ENCODE measurements around the gene KANSL1. TPM values are rescaled to one million over a fixed set of nuclear protein-coding genes. Genes with fewer than 3 reads are reported as not detected.

KANSL1 gene
- total and polyA plus RNA-seq, 10 of the 15 experiments (the other 5 are each of a cell fraction or from before 2014, with no cell fraction given): 4.7 to 60.6 (median 28.0) TPM

GRCh38 chr17:46020998-46021397, 172.2 kb downstream of the KANSL1 start:
- H3K27ac ChIP-seq (ENCODE audit: control insufficient read depth, insufficient read depth): no peak overlapping the region

More at GRCh38 chr17:46020998-46021397, 172.2 kb downstream of the KANSL1 start:
- FAIRE-seq: no peak
- no peak overlapping the region for H2AFZ ChIP-seq (ENCODE audit: control insufficient read depth, low read depth, low read length)
- peaks cover 15% of the 10 kb centered on the region for H3K4me1 ChIP-seq (ENCODE audit: control insufficient read depth, insufficient read depth, low read length)
- DNase-seq (ENCODE audit: low read depth, low spot score): no peak
- intact Hi-C loops (cut with micrococcal nuclease; ENCODE audit: unreplicated experiment) (no loop called here), in situ Hi-C loops (cut with MboI) (no loop called here)
- no peaks in the 10 kb centered on the region for H3K36me3 ChIP-seq (ENCODE audit: control insufficient read depth in 2 of 2, insufficient read depth in 2 of 2, low read length in 1 of 2)
- H3K9me3 ChIP-seq (replicated peaks; ENCODE audit: control insufficient read depth, insufficient read depth, low read length): no peaks in the 10 kb centered on the region
- RAD21 ChIA-PET (ENCODE audit: unreplicated experiment): interaction anchor here (0.7 to 1.3 kb wide), 3 partner anchors 13 to 166 kb away, joined by 3 read pairs; no protein-coding TSS in a partner anchor
- SMC1A ChIA-PET (ENCODE audit: uncharacterized antibody, unreplicated experiment): interaction anchor here (0.9 to 2.2 kb wide), 4 partner anchors 13 to 185 kb away, joined by 3 to 9 read pairs (median 3); partner anchors contain the start of gene KANSL1
- TF ChIP-seq EZH2 (IDR thresholded peaks at IDR 0.05; ENCODE audit: borderline replicate concordance, control insufficient read depth, low read depth, low read length): no peak
- TF ChIP-seq TARDBP (IDR thresholded peaks at IDR 0.05; ENCODE audit: borderline replicate concordance): no peak
- TF ChIP-seq NFYA (IDR thresholded peaks at IDR 0.05; ENCODE audit: borderline replicate concordance, low read depth, low read length): no peak
- TF ChIP-seq CUX1 (IDR thresholded peaks at IDR 0.05; ENCODE audit: insufficient replicate concordance, low read depth, low read length): no peak
- no peak for TF ChIP-seq NKRF (conservative IDR thresholded peaks at IDR 0.05)
- TF ChIP-seq BACH1 (IDR thresholded peaks at IDR 0.05; ENCODE audit: borderline replicate concordance): no peak
- no peak for TF ChIP-seq ZBTB11 (CRISPR knock-in tag; IDR thresholded peaks at IDR 0.05)
- no peak for TF ChIP-seq RBBP5 (conservative IDR thresholded peaks at IDR 0.05)
- no peak for TF ChIP-seq IRF4 (IDR thresholded peaks at IDR 0.05; ENCODE audit: low read depth, low read length)
- no peak overlapping the region for H3K4me2 ChIP-seq (ENCODE audit: control insufficient read depth, insufficient read depth)
- CTCF ChIA-PET: interaction anchor here (0.6 to 1.8 kb wide), 4 partner anchors 17 to 266 kb away, joined by 3 to 4 read pairs (median 3); no protein-coding TSS in a partner anchor
- POLR2A ChIA-PET: interaction anchor here (1.3 kb wide), 1 partner anchor 124 kb away, joined by 7 read pairs; no protein-coding TSS in a partner anchor
- H3K9ac ChIP-seq (ENCODE audit: control insufficient read depth, insufficient read depth, low read length): no peak overlapping the region
- no peaks in the 10 kb centered on the region for H4K20me1 ChIP-seq (ENCODE audit: control insufficient read depth, insufficient read depth)
- no peak for ATAC-seq
- no peaks in the 10 kb centered on the region for H3K27me3 ChIP-seq (replicated peaks in 1 of 2; ENCODE audit: control insufficient read depth in 2 of 2, insufficient read depth in 2 of 2, low read length in 1 of 2)
- whole genome bisulfite sequencing (ENCODE audit: insufficient coverage, insufficient replicate concordance, low lambda C conversion rate, missing lambda C conversion rate): 96% methylated on average over 12 of the region's 12 CpGs
- BruUV-seq (replicated peaks): no TSS peak
- H3K4me3 ChIP-seq: no peak overlapping the region
- H3K79me2 ChIP-seq (ENCODE audit: control insufficient read depth, insufficient read depth, low read length): no peaks in the 10 kb centered on the region
